ENCODE results near the gene NCOA1.
"Not testable (repeated sequence)": the region's sequence is repeated elsewhere in the genome, so short reads cannot be mapped to it uniquely, and the experiment has no call there.

The NCOA1 gene

DNA sequence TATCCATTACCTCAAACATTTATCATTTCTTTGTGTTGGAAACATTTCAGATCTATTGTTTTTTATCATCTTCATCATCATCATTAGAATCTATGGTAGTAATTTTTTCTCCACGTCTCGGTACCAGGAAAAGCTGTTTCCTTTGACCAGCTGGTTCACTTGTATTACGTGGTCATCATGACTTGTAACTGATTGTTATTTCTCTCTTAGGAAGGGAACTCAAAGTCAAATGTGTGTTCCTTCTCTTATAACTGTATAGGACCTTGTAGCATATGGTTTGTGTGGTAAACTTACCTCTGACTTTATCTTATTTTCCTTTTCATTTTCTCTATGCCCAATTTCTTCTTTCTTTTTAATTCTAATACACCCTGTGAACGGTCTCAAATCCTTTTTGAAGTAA, 16.5 kb downstream of the NCOA1 start:
- DNase-seq (ENCODE audit: low read depth in 2 of 2) = no peak

DNA sequence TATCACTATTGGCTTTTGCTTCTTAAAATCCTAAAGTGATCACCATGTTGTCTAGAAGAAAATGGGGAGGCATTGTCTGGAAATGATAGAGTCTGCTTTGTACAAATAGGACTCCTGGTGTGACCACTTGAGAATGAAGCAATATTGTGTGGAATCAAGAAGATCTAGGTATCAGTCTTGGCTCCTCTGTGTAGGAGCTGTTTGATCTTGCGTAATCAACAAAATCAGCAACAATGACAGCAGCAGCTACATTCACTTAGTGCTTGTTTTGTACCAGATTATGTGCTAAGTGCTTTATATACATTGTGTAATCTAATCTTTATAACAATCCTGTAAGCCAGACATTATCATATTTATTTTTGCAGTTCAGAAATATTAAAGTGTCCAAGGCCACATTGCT, 17.8 kb downstream of the NCOA1 start:
- no peak for DNase-seq (ENCODE audit: low read depth in 2 of 2)

DNA sequence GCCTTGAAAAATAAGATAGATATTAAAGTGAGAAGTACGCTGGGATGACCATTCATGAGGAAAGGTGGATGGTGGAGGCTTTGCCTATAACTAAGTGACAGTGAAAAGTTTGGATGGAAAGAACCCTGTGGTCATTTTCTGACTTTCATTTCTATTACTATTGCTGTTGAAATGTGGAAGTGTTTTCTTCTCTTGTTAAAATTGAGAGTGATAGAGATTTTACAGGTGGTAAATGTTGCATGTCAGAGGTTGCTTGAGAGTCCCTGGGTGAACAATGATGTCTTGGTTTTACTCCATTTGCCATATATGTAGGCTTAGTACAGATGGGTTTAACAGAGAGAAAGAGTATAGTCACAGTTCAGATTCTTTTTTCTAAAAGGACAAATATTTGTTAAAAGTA, 18.4 kb downstream of the NCOA1 start:
- DNase-seq (ENCODE audit: low read depth in 2 of 2) = no peak

DNA sequence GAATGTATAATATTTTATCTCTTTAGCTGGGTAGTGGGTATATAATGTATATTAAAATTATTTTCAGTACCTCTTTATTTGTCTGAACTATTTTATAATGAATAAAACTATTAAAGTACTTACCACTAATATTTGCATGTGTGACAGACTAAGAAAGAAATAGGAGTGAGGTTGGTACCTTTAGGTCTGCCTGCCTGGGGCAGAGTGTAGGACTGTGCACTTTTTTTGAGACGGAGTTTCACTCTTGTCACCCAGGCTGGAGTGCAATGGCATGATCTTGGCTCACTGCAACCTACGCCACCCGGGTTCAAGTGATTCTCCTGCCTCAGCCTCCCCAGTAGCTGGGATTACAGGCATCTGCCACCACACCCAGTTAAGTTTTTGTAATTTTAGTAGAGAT, 18.8 kb downstream of the NCOA1 start:
- no peak for DNase-seq (ENCODE audit: low read depth in 2 of 2)

DNA sequence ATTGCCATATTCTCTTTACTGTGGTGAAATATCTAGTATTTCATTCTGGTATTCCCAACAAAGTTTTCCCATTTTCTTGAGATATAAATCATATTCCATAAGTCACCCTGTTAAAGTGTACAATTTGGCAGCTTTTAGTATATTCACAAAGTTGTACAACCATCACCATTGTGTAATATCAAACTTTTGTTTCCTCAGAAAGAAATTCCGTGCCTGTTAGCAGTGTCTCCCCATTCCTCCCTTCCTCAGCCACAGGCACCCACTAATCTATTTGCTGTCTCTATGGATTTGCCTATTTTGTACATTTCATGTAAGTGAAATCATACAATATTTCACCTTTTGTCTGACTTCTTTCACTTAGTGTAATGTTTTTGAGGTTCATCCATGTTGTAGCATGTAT, 19.7 kb downstream of the NCOA1 start:
- DNase-seq (ENCODE audit: low read depth in 2 of 2) = no peak

DNA sequence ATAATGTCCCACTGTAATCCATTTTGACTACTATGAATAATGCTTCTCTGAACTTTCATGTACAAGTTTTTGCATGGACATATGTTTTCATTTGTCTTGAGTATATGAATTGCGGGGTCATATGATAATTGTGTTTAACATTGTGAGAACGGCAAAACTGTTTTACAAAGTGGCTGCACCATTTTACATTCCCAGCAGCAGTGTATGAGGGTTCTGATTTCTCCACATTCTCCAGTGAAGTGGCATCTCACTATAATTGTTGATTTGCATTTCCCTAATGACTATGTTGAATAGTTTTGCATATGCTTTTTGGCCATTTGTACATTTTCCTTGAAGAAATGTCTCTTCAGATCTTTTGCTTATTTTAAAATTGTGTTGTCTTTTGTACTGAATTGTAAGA, 20.1 kb downstream of the NCOA1 start:
- DNase-seq (ENCODE audit: low read depth in 2 of 2) = no peak

DNA sequence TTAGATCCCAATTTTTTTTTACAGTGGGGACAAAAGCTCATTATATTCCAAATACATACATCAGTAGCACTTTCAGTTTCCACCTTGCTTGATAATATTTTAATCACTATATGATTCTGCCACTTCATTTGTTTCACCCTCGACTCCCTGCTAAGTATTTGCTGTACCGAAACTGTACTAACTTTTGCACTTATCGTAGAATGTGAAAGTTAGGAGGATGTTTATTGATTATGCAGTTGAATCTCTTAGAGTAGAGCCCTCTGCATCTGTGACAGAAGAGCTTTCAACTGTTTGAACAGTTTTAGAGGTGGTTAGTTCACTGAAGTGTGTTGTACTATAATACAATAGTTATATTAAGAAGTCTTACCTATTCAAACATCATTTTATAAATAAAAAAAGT, 20.8 kb downstream of the NCOA1 start:
- DNase-seq (ENCODE audit: low read depth in 2 of 2) = no peak

DNA sequence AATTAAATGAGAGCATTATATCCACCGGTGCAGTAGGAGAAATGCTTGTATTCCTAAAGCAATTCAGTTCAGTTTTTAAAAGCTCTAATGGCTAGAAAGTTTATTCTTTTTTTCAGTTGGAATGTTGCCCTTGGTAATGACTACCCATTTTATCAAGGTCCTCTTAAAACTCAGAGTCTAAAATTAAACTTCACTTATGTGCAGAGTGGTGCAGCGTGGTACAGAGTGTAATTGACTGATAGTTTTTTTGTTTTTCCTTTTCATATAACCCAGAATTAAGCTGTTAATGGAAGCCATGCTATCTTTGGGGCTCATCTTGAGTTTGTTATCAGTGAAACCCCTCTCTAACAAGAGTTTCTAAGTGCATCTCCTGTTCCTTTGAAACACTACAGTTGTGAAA, 21.4 kb downstream of the NCOA1 start:
- no peak for DNase-seq (ENCODE audit: low read depth in 2 of 2)

DNA sequence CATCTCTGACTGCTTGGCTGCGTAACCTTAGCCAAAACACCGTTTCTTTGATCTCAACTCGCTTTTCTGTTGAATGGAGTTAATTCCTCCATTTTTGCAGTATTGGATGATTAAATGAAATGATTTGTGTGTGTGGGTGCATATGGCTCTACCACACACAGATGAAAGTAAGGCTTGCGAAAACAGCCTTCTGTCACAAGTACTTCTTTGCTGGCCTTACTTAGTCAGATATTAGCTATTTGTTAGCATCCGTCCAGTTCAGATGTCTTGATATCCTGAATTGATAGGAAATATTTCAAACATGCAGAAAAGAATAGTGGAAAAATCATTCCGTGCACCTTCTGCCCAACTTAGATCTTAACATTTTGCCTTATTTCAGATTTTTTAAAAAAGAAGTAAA, 21.8 kb downstream of the NCOA1 start:
- DNase-seq (ENCODE audit: low read depth in 2 of 2) = no peak

DNA sequence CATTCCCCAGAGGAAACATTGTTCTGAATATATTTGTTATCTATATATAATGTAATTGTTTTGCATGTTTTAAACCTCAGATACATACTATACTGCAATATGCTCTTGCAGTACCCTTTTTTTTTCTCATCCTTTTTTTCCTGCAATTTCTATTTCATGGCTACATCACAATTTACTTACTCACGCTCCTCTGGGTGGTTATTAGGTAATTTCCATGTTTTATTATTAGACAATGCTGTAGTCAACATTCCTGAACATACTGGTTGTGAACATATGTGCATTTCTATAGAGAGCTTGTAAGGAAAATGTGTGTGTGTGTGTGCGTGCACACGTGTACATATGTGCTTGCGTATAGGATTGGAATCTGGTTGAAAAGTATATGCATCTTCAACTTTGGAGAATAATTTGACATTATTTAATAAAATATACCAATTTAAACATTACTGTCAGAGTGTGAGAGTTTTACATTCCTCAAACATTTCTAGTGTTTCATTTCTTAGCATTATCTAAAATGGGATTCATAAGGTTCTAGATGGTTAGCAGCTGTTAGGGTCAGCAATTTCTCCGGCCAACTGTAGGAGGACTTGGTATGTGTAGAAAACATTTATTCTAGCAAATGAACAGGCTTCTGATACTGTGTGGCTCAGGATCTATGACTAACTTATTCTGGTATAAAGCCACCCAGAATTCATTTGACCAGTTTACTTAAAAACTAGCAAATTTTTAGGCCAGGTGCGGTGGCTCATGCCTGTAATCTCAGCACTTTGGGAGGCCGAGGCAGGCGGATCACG, 22.4 kb downstream of the NCOA1 start:
- no peak for DNase-seq (ENCODE audit: low read depth in 2 of 2)

DNA sequence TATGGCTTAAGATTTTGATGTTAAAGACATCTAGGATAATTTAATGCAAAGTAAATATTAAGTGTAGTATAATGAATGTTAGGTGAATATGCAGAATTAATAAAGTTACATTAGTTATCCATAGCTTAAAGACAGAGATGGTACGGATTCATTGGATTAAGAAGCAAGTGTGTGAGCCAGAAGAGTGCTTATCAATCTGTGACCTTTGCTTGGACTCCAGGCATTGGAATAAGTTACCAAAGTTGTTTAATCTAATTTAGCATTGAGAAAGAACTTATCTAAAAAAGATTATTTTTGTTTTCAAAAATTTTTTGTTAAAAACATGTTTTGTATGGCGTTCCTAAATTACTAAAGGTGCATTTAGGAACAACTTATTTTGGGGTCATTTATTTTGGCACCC, 23.8 kb downstream of the NCOA1 start:
- DNase-seq (ENCODE audit: low read depth in 2 of 2) = no peak

DNA sequence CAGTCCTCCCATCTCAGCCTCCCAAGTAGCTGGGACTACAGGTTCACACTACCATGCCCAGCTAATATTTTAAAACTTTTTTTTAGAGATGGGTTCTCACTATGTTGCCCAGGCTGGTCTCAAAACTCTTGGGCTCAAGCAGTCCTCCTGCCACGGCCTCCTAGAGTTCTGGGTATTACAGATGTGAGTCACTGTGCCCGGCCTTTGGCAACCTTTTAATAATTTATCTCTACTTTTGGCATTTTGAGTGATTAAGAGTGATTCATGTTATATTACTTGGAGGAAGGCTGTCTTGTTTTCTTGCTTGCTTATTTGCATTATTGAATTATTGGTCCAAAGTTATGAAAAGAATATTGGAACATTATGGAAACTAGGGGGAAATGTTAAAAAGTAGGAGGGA, 24.3 kb downstream of the NCOA1 start:
- DNase-seq (ENCODE audit: low read depth in 2 of 2) = no peak

DNA sequence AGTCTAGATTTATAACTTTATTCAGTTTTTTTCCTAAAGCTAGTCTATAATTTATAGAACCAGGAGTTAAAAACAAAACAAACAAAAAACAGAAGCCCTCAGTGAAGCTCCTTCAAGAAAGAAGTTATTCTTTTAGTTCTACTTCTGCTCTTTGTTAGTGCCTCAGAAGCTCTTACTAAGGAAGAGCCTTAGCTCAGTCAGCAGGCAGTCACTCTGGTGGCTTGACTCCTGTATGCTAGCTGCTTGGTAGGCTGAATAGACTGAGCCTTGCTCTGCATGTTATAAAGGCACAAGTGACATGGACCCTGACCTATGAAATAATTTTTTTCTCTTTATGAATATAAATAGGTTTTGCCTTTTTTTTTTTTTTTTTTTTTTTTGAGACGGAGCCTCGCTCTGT, 24.8 kb downstream of the NCOA1 start:
- no peak for DNase-seq (ENCODE audit: low read depth in 2 of 2)

DNA sequence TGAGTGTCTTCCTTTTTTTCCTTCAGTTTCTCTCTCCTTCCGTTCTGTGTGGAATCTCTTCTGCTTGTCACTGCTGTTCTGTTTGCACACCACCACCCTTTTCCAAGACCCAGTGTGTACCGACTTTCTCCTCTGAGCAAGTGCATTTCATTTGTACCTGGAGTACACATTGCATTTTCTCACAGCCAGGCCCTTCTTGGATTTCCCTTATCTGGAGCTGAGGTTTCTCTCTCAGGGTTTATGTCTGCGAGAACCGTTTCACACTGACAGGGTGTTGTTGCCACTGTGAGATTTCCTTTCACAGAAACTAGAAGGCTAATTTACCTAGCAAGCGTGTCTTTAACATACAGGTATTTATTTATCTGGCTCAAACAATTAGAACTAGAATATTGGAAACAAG, 26.2 kb downstream of the NCOA1 start:
- no peak for DNase-seq (ENCODE audit: low read depth in 2 of 2)

DNA sequence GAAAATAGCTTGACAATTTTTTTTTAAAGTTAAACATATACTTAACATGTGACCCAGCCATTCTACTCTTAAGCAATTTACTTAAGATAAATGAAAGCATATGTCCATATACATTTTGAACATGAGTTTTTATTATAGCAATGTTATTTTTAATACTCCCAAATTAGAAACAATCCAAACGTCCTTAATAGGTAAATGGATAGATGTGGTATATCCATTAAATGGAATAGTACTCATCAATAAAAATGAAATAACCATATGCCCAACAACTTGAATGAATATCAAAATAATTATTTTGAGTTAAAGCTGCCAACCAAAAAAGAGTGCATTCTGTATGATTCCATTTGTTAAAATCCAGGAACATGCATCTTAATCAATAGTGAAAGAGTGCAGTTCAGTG, 29.1 kb downstream of the NCOA1 start:
- DNase-seq (ENCODE audit: low read depth in 2 of 2) = no peak

DNA sequence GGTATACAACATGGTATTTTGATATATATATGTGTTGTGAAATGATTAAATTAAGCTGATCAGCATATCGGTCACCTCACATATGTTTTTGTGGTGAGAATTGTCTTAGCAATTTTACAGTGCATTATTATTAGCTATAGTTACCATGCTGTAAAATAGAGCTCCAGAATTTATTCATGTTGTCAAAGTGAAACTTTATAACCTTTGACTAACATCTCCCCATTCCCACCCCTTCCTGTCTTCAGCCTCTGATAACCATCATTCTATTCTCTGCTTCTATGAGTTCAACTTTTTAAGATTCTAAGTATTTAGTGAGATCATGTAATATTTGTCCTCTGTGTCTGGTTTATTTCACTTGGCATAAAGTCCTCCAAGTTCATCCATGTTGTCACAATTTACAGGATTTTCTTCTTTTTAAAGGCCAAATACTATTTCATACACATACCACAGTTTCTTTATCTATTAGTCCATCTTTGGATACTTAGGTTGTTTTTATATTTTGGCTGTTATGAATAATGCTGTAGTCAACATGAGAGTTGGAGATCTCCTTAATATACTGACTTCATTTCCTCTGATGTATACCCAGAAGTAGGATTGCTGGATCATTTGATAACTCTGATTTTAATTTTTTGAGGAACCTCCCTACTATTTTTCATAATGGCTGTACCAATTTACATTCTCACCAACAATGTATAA, 30.3 kb downstream of the NCOA1 start:
- no peak for DNase-seq (ENCODE audit: low read depth in 2 of 2)

DNA sequence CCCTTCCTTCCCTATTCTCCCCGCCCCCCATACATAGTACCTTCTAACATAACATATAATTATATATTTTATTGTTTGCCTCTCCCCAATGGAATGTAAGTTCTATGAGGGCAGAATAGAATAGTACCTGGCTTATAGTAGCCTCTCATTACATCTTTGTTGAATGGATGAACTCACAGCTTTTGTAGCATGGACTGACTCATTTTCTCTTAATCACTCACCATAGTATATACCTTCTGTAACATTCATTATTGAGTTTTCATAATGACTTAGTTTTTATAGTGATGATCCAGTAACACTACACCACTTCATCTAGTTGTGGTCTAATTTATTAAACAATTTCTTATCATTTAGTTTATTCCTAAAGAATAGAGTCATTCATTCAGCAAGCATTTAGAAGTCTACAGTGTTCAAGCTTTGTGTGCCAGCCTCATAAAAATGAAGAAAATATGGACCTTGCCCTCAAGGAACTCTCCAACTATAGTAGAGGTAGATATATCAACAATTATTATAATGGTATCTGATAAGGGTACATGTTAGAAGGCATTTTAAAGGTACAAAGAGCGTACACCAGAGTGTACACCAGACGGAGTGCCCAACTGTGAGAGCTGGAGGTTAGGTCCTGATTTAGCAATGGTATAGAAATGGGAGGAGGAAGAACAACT, 31.1 kb downstream of the NCOA1 start:
- DNase-seq (ENCODE audit: low read depth in 2 of 2) = no peak

DNA sequence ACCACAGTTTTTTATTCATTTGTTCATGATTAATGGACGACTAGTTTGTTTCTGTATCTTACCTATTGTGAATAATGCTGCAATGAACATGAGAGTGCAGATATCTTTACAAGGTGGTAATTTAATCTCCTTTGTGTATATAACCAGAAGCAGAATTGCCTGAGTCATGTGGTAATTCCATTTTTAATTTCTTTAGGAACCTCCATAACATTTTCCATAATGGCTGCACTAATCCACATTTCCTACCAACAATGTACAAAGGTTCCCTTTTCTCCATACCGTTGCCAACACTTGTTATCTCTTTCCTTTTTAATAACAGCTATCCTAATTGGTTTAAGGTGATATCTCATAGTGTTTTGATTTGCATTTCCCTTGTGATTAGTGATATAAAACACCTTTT, 36.5 kb downstream of the NCOA1 start:
- no peak for DNase-seq (ENCODE audit: low read depth in 2 of 2)

DNA sequence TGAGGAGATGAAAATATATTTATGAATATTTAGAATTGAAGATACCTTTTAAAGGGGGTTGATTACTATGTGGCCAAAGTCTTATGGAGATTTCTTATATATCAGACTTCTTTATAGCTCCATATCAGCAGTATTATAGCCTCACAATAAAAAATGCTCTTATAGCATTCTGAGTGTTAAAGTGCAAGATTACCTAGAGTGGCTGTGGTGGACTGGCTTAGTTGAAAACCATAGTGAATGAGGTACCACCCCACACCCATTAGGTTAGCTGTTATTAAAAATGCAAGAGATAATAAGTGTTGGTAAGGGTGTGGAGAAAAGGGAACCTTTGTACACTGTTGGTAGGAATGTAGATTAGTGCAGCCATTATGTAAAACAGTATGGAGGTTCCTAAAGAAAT, 39.7 kb downstream of the NCOA1 start:
- no peak for DNase-seq (ENCODE audit: low read depth in 2 of 2)

DNA sequence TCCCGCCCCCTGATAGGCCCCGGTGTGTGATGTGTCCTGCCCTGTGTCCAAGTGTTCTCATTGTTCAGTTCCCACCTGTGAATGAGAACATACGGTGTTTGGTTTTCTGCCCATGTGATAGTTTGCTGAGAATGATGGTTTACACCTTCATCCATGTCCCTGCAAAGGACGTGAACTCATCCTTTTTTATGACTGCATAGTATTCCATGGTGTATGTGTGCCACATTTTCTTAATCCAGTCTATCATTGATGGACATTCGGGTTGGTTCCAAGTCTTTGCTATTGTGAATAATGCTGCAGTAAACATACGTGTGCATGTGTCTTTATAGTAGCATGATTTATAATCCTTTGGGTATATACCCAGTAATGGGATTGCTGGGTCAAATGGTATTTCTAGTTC, 40.6 kb downstream of the NCOA1 start:
- DNase-seq (ENCODE audit: low read depth in 2 of 2) = not testable (repeated sequence)

DNA sequence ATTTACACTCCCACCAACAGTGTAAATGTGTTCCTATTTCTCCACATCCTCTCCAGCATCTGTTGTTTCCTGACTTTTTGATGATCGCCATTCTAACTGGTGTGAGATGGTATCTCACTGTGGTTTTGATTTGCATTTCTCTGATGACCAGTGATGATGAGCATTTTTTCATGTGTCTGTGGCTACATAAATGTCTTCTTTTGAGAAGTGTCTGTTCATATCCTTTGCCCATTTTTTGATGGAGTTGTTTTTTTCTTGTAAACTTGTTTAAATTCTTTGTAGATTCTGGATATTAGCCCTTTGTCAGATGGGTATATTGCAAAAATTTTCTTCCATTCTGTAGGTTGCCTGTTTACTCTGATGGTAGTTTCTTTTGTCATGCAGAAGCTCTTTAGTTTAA, 41.0 kb downstream of the NCOA1 start:
- DNase-seq (ENCODE audit: low read depth in 2 of 2) = not testable (repeated sequence)

DNA sequence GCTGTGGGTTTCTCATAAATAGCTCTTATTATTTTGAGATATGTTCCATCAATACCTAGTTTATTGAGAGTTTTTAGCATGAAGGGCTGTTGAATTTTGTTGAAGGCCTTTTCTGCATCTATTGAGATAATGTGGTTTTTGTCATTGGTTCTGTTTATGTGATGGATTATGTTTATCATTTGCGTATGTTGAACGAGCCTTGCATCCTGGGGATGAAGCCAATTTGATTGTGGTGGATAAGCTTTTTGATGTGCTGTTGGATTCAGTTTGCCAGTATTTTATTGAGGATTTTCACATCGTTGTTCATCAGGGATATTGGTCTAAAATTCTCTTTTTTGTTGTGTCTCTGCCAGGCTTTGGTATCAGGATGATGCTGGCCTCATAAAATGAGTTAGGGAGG, 42.5 kb downstream of the NCOA1 start:
- not testable (repeated sequence) for DNase-seq (ENCODE audit: low read depth in 2 of 2)

DNA sequence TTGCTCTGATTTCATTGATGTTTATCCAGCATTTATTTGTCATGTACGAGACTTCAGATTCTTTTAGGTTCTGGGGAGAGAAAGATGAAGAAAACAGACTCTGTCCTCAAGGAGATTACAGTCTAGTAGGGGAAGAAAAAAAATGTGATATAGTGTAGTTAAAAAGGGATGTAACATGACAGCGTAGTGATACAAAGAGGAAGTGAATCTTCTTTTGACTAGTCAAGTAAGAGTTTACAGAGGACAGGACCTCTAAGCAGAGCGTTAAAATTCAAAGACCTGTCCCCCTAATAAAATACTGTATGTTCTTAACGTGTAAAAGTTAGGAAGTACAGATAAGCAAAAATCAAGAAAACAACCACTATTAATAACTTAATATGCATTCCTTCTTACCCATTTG, 47.7 kb downstream of the NCOA1 start:
- DNase-seq (ENCODE audit: low read depth in 2 of 2) = no peak

Measured in stimulated activated CD4-positive, alpha-beta T cell treated with anti-CD3 and anti-CD28 coated beads, Interleukin-1b, Interleukin-23, amount 100 ng/mL, for 1 hour (primary cell).